ENCODE data around the gene ADAMTS2. TPM values are rescaled to one million over a fixed set of nuclear protein-coding genes. Genes with fewer than 3 reads are reported as not detected.
A peak's percentile ranks its signal among the peaks of the same experiment; 100 is the strongest.

ADAMTS2 gene
- total RNA-seq, 2 experiments from 2014 or later = not detected

DNA sequence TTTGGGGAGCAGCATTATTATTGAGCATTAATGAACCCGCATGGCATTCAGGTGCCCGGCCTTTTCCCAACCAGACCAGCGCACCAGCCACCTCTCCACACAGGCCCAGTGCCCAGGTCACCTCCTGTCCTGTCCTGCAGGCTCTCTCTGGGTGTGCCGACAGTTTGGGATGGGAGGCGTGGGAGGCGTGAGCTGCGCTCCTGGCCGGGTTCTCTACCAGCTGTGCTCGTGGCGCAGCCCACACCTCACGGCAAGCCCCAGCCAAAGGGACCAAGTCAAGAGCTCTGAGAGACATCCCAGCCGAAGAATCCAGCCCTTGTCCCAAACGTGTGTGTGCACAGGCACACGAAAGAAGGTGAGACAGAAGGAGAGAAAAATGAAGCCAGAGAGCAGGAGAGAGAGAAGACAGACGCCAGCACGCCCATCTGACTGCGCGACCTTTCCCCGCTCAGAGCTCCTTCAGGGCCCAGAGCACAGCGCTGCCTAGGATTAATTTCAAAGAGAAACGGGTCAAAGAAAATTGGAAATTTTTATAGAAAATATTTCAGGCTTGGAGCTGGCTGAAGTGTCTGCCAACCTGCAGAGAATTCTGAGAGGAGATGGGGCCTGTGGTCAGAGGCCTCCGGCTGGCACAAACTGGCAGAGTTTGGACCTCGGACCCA, 81.7 kb downstream of the ADAMTS2 start:
- ATAC-seq (ENCODE audit: poor library complexity) = no peak
- no peaks in the 10 kb centered on the region for H3K4me1 Mint-ChIP-seq (ENCODE audit: low read depth)
- no peaks in the 10 kb centered on the region for H3K27me3 Mint-ChIP-seq
- TF ChIP-seq, protein P1, sequence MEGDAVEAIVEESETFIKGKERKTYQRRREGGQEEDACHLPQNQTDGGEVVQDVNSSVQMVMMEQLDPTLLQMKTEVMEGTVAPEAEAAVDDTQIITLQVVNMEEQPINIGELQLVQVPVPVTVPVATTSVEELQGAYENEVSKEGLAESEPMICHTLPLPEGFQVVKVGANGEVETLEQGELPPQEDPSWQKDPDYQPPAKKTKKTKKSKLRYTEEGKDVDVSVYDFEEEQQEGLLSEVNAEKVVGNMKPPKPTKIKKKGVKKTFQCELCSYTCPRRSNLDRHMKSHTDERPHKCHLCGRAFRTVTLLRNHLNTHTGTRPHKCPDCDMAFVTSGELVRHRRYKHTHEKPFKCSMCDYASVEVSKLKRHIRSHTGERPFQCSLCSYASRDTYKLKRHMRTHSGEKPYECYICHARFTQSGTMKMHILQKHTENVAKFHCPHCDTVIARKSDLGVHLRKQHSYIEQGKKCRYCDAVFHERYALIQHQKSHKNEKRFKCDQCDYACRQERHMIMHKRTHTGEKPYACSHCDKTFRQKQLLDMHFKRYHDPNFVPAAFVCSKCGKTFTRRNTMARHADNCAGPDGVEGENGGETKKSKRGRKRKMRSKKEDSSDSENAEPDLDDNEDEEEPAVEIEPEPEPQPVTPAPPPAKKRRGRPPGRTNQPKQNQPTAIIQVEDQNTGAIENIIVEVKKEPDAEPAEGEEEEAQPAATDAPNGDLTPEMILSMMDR (IDR thresholded peaks at IDR 0.05) = no peak
- peak in 1 of 14 experiments; percentile 10 for DNase-seq
- H3K36me3 Mint-ChIP-seq (ENCODE audit: low read depth) = no peaks in the 10 kb centered on the region
- no peaks in the 10 kb centered on the region for H3K27me3 ChIP-seq (ENCODE audit: control insufficient read depth in 1 of 2, insufficient read depth in 2 of 2, low read length in 2 of 2)
- no peak overlapping the region for H3K4me3 ChIP-seq (ENCODE audit: low read length)
- no peak overlapping the region for H3K4me3 Mint-ChIP-seq
- CTCF ChIA-PET = no interaction called here
- no peaks in the 10 kb centered on the region for H3K9me3 Mint-ChIP-seq
- peaks cover 0 to 10% of the 10 kb centered on the region in 2 experiments for H3K9me3 ChIP-seq (ENCODE audit: control insufficient read depth in 1 of 2, insufficient read depth in 1 of 2, low read length in 2 of 2)
- intact Hi-C loops (cut with DNase I, micrococcal nuclease) = no loop called here
- no peak overlapping the region for H3K27ac ChIP-seq (ENCODE audit: low read depth in 1 of 2, low read length in 2 of 2)
- no peak overlapping the region for H3K27ac Mint-ChIP-seq
- POLR2A ChIA-PET = no interaction called here
- H3K4me1 ChIP-seq (ENCODE audit: insufficient read depth, low read length) = no peaks in the 10 kb centered on the region
- H3K36me3 ChIP-seq (ENCODE audit: insufficient read depth, low read length) = no peaks in the 10 kb centered on the region

DNA sequence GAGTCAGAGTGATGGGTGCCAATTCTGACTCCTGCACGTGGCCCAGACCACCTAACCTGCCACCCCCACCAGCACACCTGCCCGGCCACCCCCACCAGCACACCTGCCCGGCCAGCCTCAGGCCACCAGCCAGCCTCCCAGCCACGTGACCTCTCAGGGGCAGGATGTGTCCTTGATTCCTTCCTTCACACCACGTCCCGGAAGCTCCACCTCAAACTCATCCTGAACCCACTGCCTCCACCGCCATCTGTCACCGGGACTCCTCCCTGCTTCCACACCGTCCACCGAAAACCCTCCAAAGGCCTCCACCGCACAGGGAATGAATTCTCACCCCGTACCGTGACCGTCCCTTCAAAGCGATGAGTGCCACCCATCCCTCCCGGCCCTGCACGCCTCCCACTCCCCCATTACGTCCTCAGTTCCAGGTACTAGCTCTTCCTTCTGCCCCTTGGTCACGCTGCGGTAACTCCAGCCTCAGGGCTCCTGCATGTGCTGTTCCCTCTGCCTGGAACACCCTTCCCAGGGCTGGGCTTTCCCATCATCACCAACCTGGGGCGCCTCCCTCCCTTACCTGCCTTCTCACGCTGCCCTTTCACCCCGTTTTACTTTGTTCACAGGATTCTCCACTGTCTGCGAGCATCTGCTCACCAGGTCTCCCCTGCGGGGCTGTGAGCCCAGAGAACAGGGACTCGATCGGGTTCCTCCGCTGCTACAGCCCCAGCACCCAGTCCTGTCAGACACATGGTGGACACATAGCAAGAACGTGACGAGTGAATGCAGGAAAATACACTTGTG, 82.9 kb downstream of the ADAMTS2 start:
- no peaks in the 10 kb centered on the region for H3K36me3 ChIP-seq (ENCODE audit: insufficient read depth, low read length)
- H3K4me1 Mint-ChIP-seq (ENCODE audit: low read depth) = no peaks in the 10 kb centered on the region
- TF ChIP-seq, protein P1 (IDR thresholded peaks at IDR 0.05) = no peak
- intact Hi-C loops (cut with DNase I, micrococcal nuclease) = no loop called here
- no peaks in the 10 kb centered on the region for H3K9me3 Mint-ChIP-seq
- no peak overlapping the region for H3K27ac Mint-ChIP-seq
- H3K27ac ChIP-seq (ENCODE audit: low read depth in 1 of 2, low read length in 2 of 2) = no peak overlapping the region
- H3K4me1 ChIP-seq (ENCODE audit: insufficient read depth, low read length) = no peaks in the 10 kb centered on the region
- POLR2A ChIA-PET = no interaction called here
- H3K4me3 ChIP-seq (ENCODE audit: low read length) = no peak overlapping the region
- peaks cover 0 to 10% of the 10 kb centered on the region in 2 experiments for H3K9me3 ChIP-seq (ENCODE audit: control insufficient read depth in 1 of 2, insufficient read depth in 1 of 2, low read length in 2 of 2)
- H3K27me3 Mint-ChIP-seq = no peaks in the 10 kb centered on the region
- peak in 1 of 14 experiments; percentile 19 for DNase-seq
- ATAC-seq (ENCODE audit: poor library complexity) = no peak
- CTCF ChIA-PET = no interaction called here
- no peaks in the 10 kb centered on the region for H3K36me3 Mint-ChIP-seq (ENCODE audit: low read depth)
- no peaks in the 10 kb centered on the region for H3K27me3 ChIP-seq (ENCODE audit: control insufficient read depth in 1 of 2, insufficient read depth in 2 of 2, low read length in 2 of 2)
- no peak overlapping the region for H3K4me3 Mint-ChIP-seq

- no peak overlapping the region for H3K27ac Mint-ChIP-seq
- no peaks in the 10 kb centered on the region for H3K9me3 Mint-ChIP-seq
- no peaks in the 10 kb centered on the region for H3K36me3 Mint-ChIP-seq (ENCODE audit: low read depth)
- no peak overlapping the region for H3K27ac ChIP-seq (ENCODE audit: low read depth in 1 of 2, low read length in 2 of 2)
- H3K27me3 ChIP-seq (ENCODE audit: control insufficient read depth in 1 of 2, insufficient read depth in 2 of 2, low read length in 2 of 2) = no peaks in the 10 kb centered on the region
- peaks cover 0 to 13% of the 10 kb centered on the region in 2 experiments for H3K9me3 ChIP-seq (ENCODE audit: control insufficient read depth in 1 of 2, insufficient read depth in 1 of 2, low read length in 2 of 2)
- H3K4me1 ChIP-seq (ENCODE audit: insufficient read depth, low read length) = no peaks in the 10 kb centered on the region
- intact Hi-C loops (cut with DNase I, micrococcal nuclease) = no loop called here
- ChIA-PET POLR2A (no interaction called here), CTCF (no interaction called here)
- TF ChIP-seq, protein P1 (IDR thresholded peaks at IDR 0.05) = no peak
- H3K4me3 ChIP-seq (ENCODE audit: low read length) = no peak overlapping the region
- DNase-seq (peak in 1 of 14 experiments; percentile 27), ATAC-seq (ENCODE audit: poor library complexity) (no peak)
- H3K36me3 ChIP-seq (ENCODE audit: insufficient read depth, low read length) = no peaks in the 10 kb centered on the region
- no peaks in the 10 kb centered on the region for H3K27me3 Mint-ChIP-seq
- H3K4me1 Mint-ChIP-seq (ENCODE audit: low read depth) = no peaks in the 10 kb centered on the region
- no peak overlapping the region for H3K4me3 Mint-ChIP-seq
These were observed 83.7 kb downstream of the ADAMTS2 start for GRCh38 chr5:179261301-179262125.
